HG03108 (cell line): ENCODE measurements around the gene ACER3.
"Not testable (repeated sequence)": the region's sequence is repeated elsewhere in the genome, so short reads cannot be mapped to it uniquely, and the experiment has no call there.

Source experiments
- ATAC-seq: cut with Tn5 transposase; IDR thresholded peaks from one replicate; pipeline ENCODE4 v1.9.1; 2021; ENCODE audit warnings: moderate library complexity; ENCODE audit not compliant: unreplicated experiment

ACER3 gene

GRCh38 chr11:77036398-77036797 lies 175.7 kb downstream of the ACER3 start:
- no peak for ATAC-seq

GRCh38 chr11:77037057-77037456 lies 176.3 kb downstream of the ACER3 start:
- no peak for ATAC-seq

GRCh38 chr11:77038029-77038824 lies 177.5 kb downstream of the ACER3 start:
- ATAC-seq = no peak

- no peak for ATAC-seq
Observed at GRCh38 chr11:77038825-77039326, 178.2 kb downstream of the ACER3 start.

- no peak for ATAC-seq
Observed at GRCh38 chr11:77039491-77040400, 179.0 kb downstream of the ACER3 start.

GRCh38 chr11:77040401-77040777 lies 179.7 kb downstream of the ACER3 start:
- ATAC-seq = no peak

- no peak for ATAC-seq
Observed at GRCh38 chr11:77040889-77041288, 180.2 kb downstream of the ACER3 start.

- ATAC-seq = no peak
Observed at GRCh38 chr11:77042111-77042726, 181.5 kb downstream of the ACER3 start.

GRCh38 chr11:77044356-77044755 lies 183.6 kb downstream of the ACER3 start:
- no peak for ATAC-seq

- ATAC-seq = no peak
Observed at GRCh38 chr11:77044886-77045285, 184.2 kb downstream of the ACER3 start.

GRCh38 chr11:77046060-77046501 lies 185.4 kb downstream of the ACER3 start:
- ATAC-seq = peak; percentile 43

GRCh38 chr11:77047007-77047927 lies 186.5 kb downstream of the ACER3 start:
- ATAC-seq = peak; percentile 80

GRCh38 chr11:77047928-77048446 lies 187.3 kb downstream of the ACER3 start:
- not testable (repeated sequence) for ATAC-seq

- ATAC-seq = no peak
Observed at GRCh38 chr11:77049026-77049425, 188.3 kb downstream of the ACER3 start.

- ATAC-seq = no peak
Observed at GRCh38 chr11:77051511-77051910, 190.8 kb downstream of the ACER3 start.

- ATAC-seq = no peak
Observed at GRCh38 chr11:77052518-77052917, 191.8 kb downstream of the ACER3 start.

- ATAC-seq = no peak
Observed at GRCh38 chr11:77053217-77054015, 192.7 kb downstream of the ACER3 start.

- ATAC-seq = no peak
Observed at GRCh38 chr11:77054084-77054483, 193.4 kb downstream of the ACER3 start.

GRCh38 chr11:77055101-77055561 lies 194.4 kb downstream of the ACER3 start:
- ATAC-seq = no peak
